CD4-positive, alpha-beta T cell treated with Interleukin-4 for 1 hour (primary cell): ENCODE results near the gene SSBP2.
"Not testable (repeated sequence)": the region's sequence is repeated elsewhere in the genome, so short reads cannot be mapped to it uniquely, and the experiment has no call there.

Experiments used
- DNase-seq, 2 donors: peaks; one replicate each; pipeline ENCODE4 v3.0.0-alpha.2; 2020 to 2022

Gene SSBP2

GRCh38 chr5:81420039-81420667 lies 330.7 kb downstream of the SSBP2 start:
- DNase-seq: no peak

- no peak for DNase-seq
These were observed 332.3 kb downstream of the SSBP2 start for GRCh38 chr5:81418606-81419005.

GRCh38 chr5:81417052-81417451 lies 333.8 kb downstream of the SSBP2 start:
- no peak for DNase-seq

- no peak for DNase-seq
These were observed 341.0 kb downstream of the SSBP2 start for GRCh38 chr5:81409896-81410295.

GRCh38 chr5:81409361-81409760 lies 341.5 kb downstream of the SSBP2 start:
- DNase-seq: no peak

- no peak for DNase-seq
These were observed 342.4 kb downstream of the SSBP2 start for GRCh38 chr5:81408496-81408895.

- DNase-seq: not testable (repeated sequence)
These were observed 343.1 kb downstream of the SSBP2 start for GRCh38 chr5:81407811-81408210.

- DNase-seq: no peak
These were observed 345.6 kb downstream of the SSBP2 start for GRCh38 chr5:81405126-81405891.

- DNase-seq: no peak
These were observed 348.5 kb downstream of the SSBP2 start for GRCh38 chr5:81402192-81402930.

- DNase-seq: no peak
These were observed 349.6 kb downstream of the SSBP2 start for GRCh38 chr5:81401266-81401665.

GRCh38 chr5:81400375-81400774 lies 350.5 kb downstream of the SSBP2 start:
- DNase-seq: no peak

- DNase-seq: no peak
These were observed 352.2 kb downstream of the SSBP2 start for GRCh38 chr5:81398741-81399140.

- no peak for DNase-seq
These were observed 353.7 kb downstream of the SSBP2 start for GRCh38 chr5:81397176-81397575.

GRCh38 chr5:81395262-81395661 lies 355.6 kb downstream of the SSBP2 start:
- DNase-seq: no peak

GRCh38 chr5:81393783-81394718 lies 356.8 kb downstream of the SSBP2 start, which contains the start of gene ACOT12:
ACOT12 (minus strand) TSS chr5:81394134; CDS start chr5:81394114, 20 bp downstream.
- DNase-seq: no peak

GRCh38 chr5:81393430-81393782 lies 357.5 kb downstream of the SSBP2 start:
- DNase-seq: no peak

GRCh38 chr5:81389025-81389424 lies 361.9 kb downstream of the SSBP2 start:
- DNase-seq: no peak

GRCh38 chr5:81388169-81388568 lies 362.7 kb downstream of the SSBP2 start:
- DNase-seq: no peak

- DNase-seq: no peak
These were observed 367.0 kb downstream of the SSBP2 start for GRCh38 chr5:81383867-81384266.

- DNase-seq: no peak
These were observed 379.5 kb downstream of the SSBP2 start for GRCh38 chr5:81371354-81371876.

GRCh38 chr5:81370912-81371311 lies 380.0 kb downstream of the SSBP2 start:
- no peak for DNase-seq

- DNase-seq: no peak
These were observed 385.4 kb downstream of the SSBP2 start for GRCh38 chr5:81365541-81365940.
